Pulmonary artery endothelial cell (primary cell): Measurements from ENCODE around the gene HOGA1. TPM values are rescaled to one million over a fixed set of nuclear protein-coding genes. Genes with fewer than 3 reads are reported as not detected.
"Not testable (repeated sequence)": the region's sequence is repeated elsewhere in the genome, so short reads cannot be mapped to it uniquely, and the experiment has no call there.

Experiments
- DNase-seq: peaks from one replicate; pipeline ENCODE4 v3.0.0-alpha.2; 2011; ENCODE audit warnings: low read depth, low spot score
- total RNA-seq: library from RNA; depleted of rRNA; stranded (reverse); fragments of >200 nt; gene quantifications from 2 replicates; pipeline ENCODE4 v1.2.3, GENCODE V29; 2014

The HOGA1 gene
- total RNA-seq, 1 donor from 2014 or later: 0.53 TPM

DNA sequence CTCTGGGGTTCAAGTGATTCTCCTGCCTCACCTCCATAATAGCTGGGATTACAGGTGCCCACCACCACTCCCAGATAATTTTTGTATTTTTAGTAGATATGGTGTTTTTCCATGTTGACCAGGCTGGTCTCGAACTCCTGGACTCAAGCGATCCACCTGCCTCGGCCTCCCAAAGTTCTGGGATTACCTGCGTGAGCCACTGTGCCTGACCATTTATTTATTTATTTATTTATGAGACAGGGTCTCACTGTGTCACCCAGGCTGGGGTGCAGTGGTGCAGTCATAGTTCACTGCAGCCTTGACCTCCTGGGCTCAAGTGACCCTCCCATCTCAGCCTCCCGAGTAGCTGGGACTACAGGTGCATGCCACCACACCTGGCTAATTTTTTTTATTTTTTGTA, 29.9 kb upstream of the HOGA1 start:
- DNase-seq: not testable (repeated sequence)

- DNase-seq: not testable (repeated sequence)
These were observed 28.6 kb upstream of the HOGA1 start for GRCh38 chr10:97555541-97555940.

- DNase-seq: not testable (repeated sequence)
These were observed 23.3 kb upstream of the HOGA1 start for GRCh38 chr10:97560731-97561381.

GRCh38 chr10:97561386-97562077, 22.7 kb upstream of the HOGA1 start:
- not testable (repeated sequence) for DNase-seq

- DNase-seq: not testable (repeated sequence)
These were observed 21.9 kb upstream of the HOGA1 start for GRCh38 chr10:97562329-97562728.

DNA sequence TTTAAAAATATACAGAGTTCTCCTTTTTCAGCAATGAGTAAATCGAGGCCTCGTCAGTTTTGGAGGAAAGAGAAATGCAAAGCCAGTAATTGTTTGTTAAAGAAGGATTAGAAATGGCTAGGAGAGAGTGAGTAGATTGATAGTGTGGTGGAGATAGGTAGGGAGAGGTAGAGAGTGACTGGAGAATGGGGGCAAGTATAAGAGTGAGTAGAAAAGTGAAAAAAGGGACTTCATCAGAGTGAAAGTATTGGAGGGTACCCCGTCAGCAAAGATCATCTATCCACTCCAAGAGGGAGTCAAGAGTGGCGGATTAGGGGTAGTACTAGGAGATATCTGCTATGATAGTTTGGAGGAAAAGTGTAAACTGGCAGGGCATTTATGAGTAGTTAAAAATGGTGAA, 20.9 kb upstream of the HOGA1 start:
- DNase-seq: no peak

GRCh38 chr10:97564776-97565175, 19.4 kb upstream of the HOGA1 start:
- DNase-seq: no peak

GRCh38 chr10:97566336-97566996, 17.7 kb upstream of the HOGA1 start:
- DNase-seq: no peak

DNA sequence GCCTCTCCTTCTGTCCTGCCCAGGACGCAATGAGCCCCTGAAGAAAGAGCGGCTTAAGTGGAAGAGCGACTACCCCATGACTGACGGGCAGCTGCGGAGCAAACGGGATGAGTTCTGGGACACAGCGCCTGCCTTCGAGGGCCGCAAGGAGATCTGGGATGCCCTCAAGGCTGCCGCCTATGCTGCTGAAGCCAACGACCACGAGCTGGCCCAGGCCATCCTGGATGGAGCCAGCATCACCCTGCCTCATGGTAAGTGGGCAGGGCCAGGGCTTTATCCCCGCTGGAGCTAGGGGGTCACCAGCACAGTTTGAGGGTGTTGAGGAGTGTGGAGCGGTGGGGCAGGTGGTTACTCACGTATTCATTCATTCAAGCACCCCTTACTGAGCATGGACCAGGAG, 16.3 kb upstream of the HOGA1 start:
- DNase-seq: no peak

GRCh38 chr10:97570146-97570788, 13.9 kb upstream of the HOGA1 start:
- DNase-seq: no peak

DNA sequence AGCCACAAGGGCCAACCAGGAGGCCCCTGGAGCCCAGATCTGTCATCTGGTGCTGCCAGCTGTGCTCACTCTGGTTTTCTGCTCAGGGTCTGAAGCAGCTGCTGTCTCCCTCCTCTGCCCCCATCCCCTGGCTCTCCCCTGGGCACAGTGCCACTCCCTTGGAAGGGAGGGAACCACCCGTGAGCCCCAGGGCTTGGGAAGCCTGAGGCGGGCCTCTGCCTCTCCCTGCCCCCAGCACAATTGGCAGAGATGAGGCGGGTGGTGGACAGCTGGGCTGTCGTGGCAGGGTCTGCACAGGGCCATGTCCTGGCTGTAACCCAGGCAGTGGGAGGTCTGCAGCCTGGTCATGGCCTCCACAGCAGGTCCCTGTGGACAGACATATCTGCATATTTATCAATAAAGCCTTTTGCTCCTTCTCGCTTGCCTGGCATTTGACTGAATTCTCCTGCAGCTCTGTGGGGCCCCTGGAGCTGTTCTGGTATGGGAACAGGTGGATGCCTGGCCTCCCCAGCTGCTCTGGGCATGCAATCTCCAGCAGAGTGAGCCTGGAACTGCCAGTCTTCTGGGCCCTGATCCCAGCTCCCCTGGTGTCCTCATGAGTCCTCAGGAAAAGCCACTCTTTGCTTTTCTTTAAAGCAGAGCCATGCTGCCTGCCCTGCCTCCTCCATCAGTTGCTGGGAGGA, 13.3 kb upstream of the HOGA1 start:
- no peak for DNase-seq

GRCh38 chr10:97571622-97572021, 12.6 kb upstream of the HOGA1 start:
- DNase-seq: no peak

DNA sequence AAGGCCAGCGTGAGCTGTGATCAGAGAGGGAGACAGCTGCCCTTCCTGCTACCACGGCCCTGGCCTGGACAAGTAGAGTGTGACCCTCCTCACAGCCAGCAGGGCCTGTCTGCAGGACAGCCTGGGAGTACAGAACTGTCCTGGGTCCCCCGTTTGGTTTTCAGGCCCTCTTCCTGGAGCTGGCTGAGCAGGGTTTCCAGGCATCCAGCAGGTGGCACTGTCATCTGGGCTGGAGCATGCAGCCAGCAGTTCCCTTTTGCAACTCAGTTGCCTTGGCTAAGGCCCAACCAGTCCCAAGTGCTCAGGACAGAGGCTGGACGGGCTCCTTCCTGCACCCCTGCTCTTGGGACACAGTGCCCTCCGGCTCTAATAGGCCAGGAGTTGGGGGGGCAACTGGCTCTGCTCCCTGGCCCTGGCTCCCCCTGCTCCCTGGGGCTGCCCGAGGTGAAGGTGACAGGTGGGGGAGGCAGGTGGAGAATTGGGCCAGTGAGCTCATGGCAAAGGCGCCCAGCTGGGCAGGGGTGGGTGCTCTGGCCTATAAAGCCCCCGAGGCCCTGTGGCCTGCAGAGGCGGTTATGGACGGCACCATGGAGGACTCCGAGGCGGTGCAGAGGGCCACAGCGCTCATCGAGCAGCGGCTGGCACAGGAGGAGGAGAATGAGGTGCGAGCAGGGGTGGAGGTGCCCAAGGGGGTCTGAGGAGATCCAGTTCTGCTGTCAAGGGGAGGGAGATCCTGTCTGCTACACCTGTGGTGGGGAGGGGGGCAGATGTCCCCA, 11.8 kb upstream of the HOGA1 start, which contains the start of gene ANKRD2:
ANKRD2 (plus strand) TSS at position 566 of the 776 bp plus-strand sequence; CDS start at position 576, 10 bp downstream.
- DNase-seq: peak; percentile 46

GRCh38 chr10:97573021-97573420, 11.2 kb upstream of the HOGA1 start:
- DNase-seq: no peak

GRCh38 chr10:97573672-97574071, 10.5 kb upstream of the HOGA1 start:
- DNase-seq: no peak

GRCh38 chr10:97574374-97575126, 9.6 kb upstream of the HOGA1 start:
- peak; percentile 67 for DNase-seq

DNA sequence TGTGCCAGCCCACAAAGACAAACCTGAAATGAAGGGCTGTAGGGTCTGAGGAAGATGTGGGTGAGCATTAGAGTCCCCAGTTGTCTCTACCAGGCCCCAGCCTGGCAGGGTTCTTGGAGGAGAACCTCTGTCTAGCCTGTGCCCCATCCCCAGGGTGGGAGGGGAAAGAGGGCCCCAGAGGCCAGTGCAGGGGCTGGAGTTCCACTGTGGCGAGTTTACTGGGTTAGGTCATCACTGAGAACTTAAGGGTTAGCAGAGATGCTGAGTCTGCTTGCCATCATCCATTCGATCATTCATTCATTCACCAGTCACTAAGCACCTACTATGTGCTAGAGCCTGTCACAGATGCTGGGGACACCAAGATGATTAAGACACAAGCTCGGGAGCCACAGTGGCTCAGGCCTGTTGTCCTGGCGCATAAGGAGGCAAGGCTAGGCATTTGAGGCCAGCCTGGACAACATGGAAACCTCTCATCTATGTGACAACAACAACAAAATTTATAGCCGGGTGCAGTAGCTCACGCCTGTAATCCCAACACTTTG, 9.0 kb upstream of the HOGA1 start:
- DNase-seq: no peak

DNA sequence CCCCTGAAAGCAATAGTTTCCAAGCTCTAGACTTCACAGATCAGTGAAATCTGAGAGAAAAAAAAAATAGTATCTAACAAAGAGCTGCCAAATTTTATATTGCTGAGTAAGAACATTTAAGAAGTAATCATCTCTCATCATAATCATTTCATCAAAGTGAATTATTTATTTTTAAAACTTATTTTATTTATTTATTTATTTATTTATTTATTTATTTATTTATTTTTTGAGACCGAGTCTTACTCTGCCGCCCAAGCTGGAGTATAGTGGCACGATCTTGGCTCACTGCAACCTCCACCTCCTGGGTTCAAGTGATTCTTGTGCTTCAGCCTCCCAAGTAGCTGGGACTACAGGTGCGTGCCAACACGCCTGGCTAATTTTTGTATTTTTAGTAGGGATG, 7.7 kb upstream of the HOGA1 start:
- not testable (repeated sequence) for DNase-seq

DNA sequence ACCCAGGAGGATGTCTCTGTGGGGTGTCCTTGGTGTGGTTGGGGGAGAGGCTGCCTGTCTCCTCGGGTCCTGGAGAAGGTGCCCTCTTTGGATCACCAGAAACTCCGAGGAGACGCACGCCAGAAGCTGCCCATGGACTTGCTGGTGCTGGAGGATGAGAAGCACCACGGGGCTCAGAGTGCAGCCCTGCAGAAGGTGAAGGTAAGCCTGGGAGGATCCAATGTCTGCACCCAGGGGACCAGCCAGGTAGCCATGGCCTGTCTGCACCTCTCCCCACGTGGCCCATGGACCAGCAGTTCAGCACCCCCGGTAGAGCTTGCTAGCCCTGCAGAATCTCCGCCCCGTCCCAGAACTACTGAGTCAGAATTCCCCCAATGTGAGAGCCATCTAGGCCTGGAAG, 6.5 kb upstream of the HOGA1 start:
- no peak for DNase-seq
